PC-3 (cell line): ENCODE measurements around the gene WDR33. TPM values are rescaled to one million over a fixed set of nuclear protein-coding genes. Genes with fewer than 3 reads are reported as not detected.

ENCODE experiments used
- ATAC-seq: fragments of 200-7000 bp; cut with Tn5 transposase; 2 replicates; pipeline ENCODE4 v1.9.1; 2020; ENCODE audit warnings: mild to moderate bottlenecking, moderate library complexity
- BruUV-seq: library from RNA; stranded (reverse); fragments of 400-500 nt; replicated peaks from 2 replicates; lab custom pipeline; 2021; lab: Mats Ljungman, UMichigan
- CTCF ChIA-PET: fragments of 300-600 bp; sonication (Branson Sonifier 250); formaldehyde crosslinking; loops from one replicate; lab custom pipeline; 2022; ENCODE audit warnings: antibody characterized with exemption; lab: Charles Lee
- POLR2A ChIA-PET: fragments of 300-600 bp; sonication (Branson Sonifier 250); formaldehyde crosslinking; loops from one replicate; lab custom pipeline; 2022; ENCODE audit warnings: antibody characterized with exemption; ENCODE audit not compliant: unreplicated experiment; lab: Charles Lee
- DNase-seq: peaks from one replicate; pipeline ENCODE4 v3.0.0-alpha.2; 2015
- H2AFZ ChIP-seq: fragments of 300-600 bp; sonication (generic); 2 replicates; pipeline ENCODE4 v1.6.0; 2016; ENCODE audit warnings: antibody characterized with exemption, low read length
- H3F3A ChIP-seq: fragments of 300-600 bp; sonication (generic); one replicate; pipeline ENCODE4 v1.6.0; 2017; ENCODE audit warnings: antibody characterized with exemption, low read length, control low read depth, mild to moderate bottlenecking; ENCODE audit not compliant: unreplicated experiment
- H3K27ac ChIP-seq: fragments of 300-600 bp; sonication (generic); 2 replicates; pipeline ENCODE4 v1.5.1; 2016; ENCODE audit warnings: mild to moderate bottlenecking, low read length
- H3K27me3 ChIP-seq: fragments of 300-600 bp; sonication (generic); 2 replicates; pipeline ENCODE4 v1.6.1; 2016; ENCODE audit warnings: low read length, mixed read lengths
- H3K36me3 ChIP-seq: fragments of 300-600 bp; sonication (generic); 2 replicates; pipeline ENCODE4 v1.6.1; 2016; ENCODE audit warnings: low read depth, mixed run types, low read length, mixed read lengths
- H3K4me1 ChIP-seq: fragments of 300-600 bp; sonication (generic); 2 replicates; pipeline ENCODE4 v1.5.1; 2016; ENCODE audit warnings: low read length; ENCODE audit not compliant: insufficient read depth
- H3K4me2 ChIP-seq: fragments of 300-600 bp; sonication (generic); 2 replicates; pipeline ENCODE4 v1.6.0; 2016; ENCODE audit warnings: low read length
- H3K4me3 ChIP-seq: fragments of 300-600 bp; sonication (generic); 2 replicates; pipeline ENCODE4 v1.5.1; 2016; ENCODE audit warnings: mild to moderate bottlenecking, low read length, mixed read lengths
- H3K79me2 ChIP-seq: fragments of 300-600 bp; sonication (generic); 2 replicates; pipeline ENCODE4 v1.6.1; 2017; ENCODE audit warnings: low read length, mixed read lengths
- H3K9ac ChIP-seq: fragments of 300-600 bp; sonication (generic); 2 replicates; pipeline ENCODE4 v1.6.0; 2016; ENCODE audit warnings: mild to moderate bottlenecking, low read length
- H3K9me2 ChIP-seq: fragments of 300-600 bp; sonication (generic); replicated peaks from 2 replicates; pipeline ENCODE4 v1.6.1; 2016; ENCODE audit warnings: mixed run types, low read length, mixed read lengths
- H3K9me3 ChIP-seq: fragments of 300-600 bp; sonication (generic); 2 replicates; pipeline ENCODE4 v1.6.1; 2016; ENCODE audit warnings: low read length, mixed read lengths
- H4K20me1 ChIP-seq: fragments of 300-600 bp; sonication (generic); 2 replicates; pipeline ENCODE4 v1.6.1; 2016; ENCODE audit warnings: low read length, mixed read lengths
- EZH2 ChIP-seq: fragments of 300-600 bp; sonication (generic); IDR thresholded peaks from one replicate; pipeline ENCODE4 v1.6.1; 2017; ENCODE audit warnings: antibody characterized with exemption, mild to moderate bottlenecking, low read length; ENCODE audit not compliant: unreplicated experiment
- EZH2phosphoT487 ChIP-seq: fragments of 300-600 bp; sonication (generic); IDR thresholded peaks from 2 replicates; pipeline ENCODE4 v1.6.1; 2018; ENCODE audit warnings: mild to moderate bottlenecking, antibody characterized with exemption, low read length, borderline replicate concordance
- intact Hi-C: fragments of 100-400 bp; cut with micrococcal nuclease; formaldehyde crosslinking; loops from 2 replicates; pipeline ENCODE4 v1.9.0; 2023
- total RNA-seq: library from RNA; depleted of rRNA; stranded (reverse); fragments of >200 nt; gene quantifications from 2 replicates; pipeline ENCODE4 v1.2.3, GENCODE V29; 2014
- TF ChIP-seq, protein P1 (sequence below): fragments of 300-600 bp; sonication (generic); conservative IDR thresholded peaks from 2 replicates; pipeline ENCODE4 v1.5.1; 2017; ENCODE audit warnings: antibody characterized with exemption, low read depth, mild to moderate bottlenecking, low read length

WDR33 gene
- total RNA-seq, 1 experiment from 2014 or later, result 31.7 TPM

DNA sequence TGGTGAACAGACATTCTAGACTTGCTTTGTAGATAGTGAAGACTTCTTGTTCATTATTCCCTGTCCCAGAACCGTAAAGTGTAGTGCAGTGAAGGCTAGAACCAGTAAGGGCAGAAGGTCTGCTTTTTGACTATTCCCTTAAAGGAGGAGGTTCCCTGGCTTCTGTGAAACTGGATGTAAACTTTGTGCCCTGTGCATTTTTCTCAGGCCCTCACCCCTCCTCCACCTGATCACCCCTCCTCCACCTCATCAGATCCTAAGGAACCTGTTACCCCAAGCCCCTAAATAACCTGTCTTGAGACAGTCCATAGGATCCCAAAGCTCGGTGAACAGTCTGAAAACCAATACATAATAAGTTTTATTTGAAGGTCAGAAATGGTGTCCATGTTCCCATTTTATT, 75.9 kb downstream of the WDR33 start:
- no peaks in the 10 kb centered on the region for H3F3A ChIP-seq
- intact Hi-C loops, result no loop called here
- BruUV-seq, result no TSS peak

DNA sequence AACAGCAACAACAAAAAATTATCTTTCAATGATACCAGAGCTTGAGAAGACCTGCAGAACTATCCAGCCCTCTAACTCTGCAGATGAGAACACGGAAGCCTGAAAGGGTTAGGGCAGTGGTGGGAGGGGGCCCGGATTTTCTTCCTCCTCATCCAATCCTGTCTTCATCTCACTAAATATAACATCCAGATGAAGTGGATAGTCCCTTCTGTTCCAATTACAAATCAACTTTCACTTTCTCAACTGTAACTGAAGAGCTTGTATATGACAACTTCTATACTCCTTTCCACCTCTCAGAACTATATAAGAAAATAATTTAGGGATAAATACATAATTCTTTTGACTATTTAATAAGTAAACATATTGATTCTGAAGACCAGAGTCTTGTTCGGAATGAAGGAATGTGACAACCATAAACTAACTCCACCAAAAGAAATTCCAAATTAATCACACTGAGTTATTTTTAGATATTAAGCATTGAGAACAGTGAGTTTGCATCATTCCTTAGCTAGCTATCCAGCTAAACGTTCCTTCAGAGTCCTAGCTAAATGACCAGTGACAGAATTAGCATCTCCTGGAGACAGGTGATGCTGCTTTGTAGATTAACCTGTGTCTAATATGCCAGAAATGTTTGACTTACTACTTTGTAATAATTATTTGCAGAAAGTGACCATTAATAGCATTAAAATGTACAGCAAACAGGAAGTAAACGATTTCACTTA, 77.0 kb downstream of the WDR33 start:
- DNase-seq (no peak), ATAC-seq (no peak)
- no peaks in the 10 kb centered on the region for H3K9me3 ChIP-seq
- TF ChIP-seq, protein P1, sequence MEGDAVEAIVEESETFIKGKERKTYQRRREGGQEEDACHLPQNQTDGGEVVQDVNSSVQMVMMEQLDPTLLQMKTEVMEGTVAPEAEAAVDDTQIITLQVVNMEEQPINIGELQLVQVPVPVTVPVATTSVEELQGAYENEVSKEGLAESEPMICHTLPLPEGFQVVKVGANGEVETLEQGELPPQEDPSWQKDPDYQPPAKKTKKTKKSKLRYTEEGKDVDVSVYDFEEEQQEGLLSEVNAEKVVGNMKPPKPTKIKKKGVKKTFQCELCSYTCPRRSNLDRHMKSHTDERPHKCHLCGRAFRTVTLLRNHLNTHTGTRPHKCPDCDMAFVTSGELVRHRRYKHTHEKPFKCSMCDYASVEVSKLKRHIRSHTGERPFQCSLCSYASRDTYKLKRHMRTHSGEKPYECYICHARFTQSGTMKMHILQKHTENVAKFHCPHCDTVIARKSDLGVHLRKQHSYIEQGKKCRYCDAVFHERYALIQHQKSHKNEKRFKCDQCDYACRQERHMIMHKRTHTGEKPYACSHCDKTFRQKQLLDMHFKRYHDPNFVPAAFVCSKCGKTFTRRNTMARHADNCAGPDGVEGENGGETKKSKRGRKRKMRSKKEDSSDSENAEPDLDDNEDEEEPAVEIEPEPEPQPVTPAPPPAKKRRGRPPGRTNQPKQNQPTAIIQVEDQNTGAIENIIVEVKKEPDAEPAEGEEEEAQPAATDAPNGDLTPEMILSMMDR, result no peak
- TF ChIP-seq EZH2 (no peak), EZH2phosphoT487 (no peak)
- no peaks in the 10 kb centered on the region for H3K79me2 ChIP-seq
- BruUV-seq, result no TSS peak
- no peaks in the 10 kb centered on the region for H3F3A ChIP-seq
- no peak overlapping the region for H3K9ac ChIP-seq
- no peaks in the 10 kb centered on the region for H3K4me1 ChIP-seq
- no peaks in the 10 kb centered on the region for H4K20me1 ChIP-seq
- intact Hi-C loops, result no loop called here
- H3K27me3 ChIP-seq, result no peaks in the 10 kb centered on the region
- POLR2A ChIA-PET, result no interaction called here
- peaks cover 6% of the 10 kb centered on the region; the same call in 1 of the 2 replicates for H3K36me3 ChIP-seq
- no peak overlapping the region for H2AFZ ChIP-seq
- no peak overlapping the region for H3K27ac ChIP-seq
- CTCF ChIA-PET, result no interaction called here
- H3K4me3 ChIP-seq, result no peak overlapping the region
- H3K9me2 ChIP-seq, result no peaks in the 10 kb centered on the region
- no peak overlapping the region for H3K4me2 ChIP-seq

More for the DNA sequence above, 75.9 kb downstream of the WDR33 start:
- H3K79me2 ChIP-seq, result no peaks in the 10 kb centered on the region
- DNase-seq (no peak), ATAC-seq (no peak)
- H3K36me3 ChIP-seq, result peaks cover 6% of the 10 kb centered on the region; the same call in 1 of the 2 replicates
- H3K27ac ChIP-seq, result no peak overlapping the region
- no peaks in the 10 kb centered on the region for H3K9me3 ChIP-seq
- no peak for TF ChIP-seq EZH2phosphoT487
- TF ChIP-seq, protein P1, result no peak
- POLR2A ChIA-PET, result no interaction called here
- no peak overlapping the region for H2AFZ ChIP-seq
- no peak overlapping the region for H3K9ac ChIP-seq
- H3K9me2 ChIP-seq, result no peaks in the 10 kb centered on the region
- no peaks in the 10 kb centered on the region for H3K4me1 ChIP-seq
- H3K4me3 ChIP-seq, result no peak overlapping the region
- H4K20me1 ChIP-seq, result no peaks in the 10 kb centered on the region
- H3K4me2 ChIP-seq, result no peak overlapping the region
- H3K27me3 ChIP-seq, result no peaks in the 10 kb centered on the region
- CTCF ChIA-PET, result no interaction called here

DNA sequence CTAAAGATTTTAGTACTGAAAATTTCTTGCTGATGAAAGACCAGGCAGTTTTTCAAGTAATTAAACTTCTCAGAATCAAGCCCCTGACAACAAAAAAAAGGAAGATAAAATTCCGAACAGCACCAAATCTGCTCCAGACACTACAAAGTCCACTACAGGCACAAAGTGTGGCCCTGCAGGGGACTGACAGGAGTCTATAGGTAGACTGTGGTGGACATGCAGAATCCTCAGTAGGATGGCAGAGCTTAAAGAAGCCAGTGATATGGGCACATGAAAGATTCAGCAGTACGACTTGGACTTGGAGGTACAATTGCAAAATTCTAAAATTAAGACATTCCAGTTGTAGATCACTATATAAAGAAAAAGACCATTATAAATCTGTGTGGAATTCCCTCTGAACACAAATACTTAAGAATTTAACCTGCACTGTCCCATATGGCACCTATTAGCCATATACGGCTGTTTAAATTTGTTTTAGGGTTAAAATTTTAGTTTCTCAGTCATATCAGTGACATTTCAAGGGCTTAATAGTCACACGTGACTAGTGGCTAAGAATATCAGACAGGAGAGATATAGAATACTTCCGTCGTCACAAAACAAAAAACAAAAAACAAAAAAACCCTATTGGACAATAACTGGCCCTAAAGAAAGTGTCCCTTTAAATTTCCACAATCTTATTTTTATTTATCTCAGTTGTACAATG, 77.7 kb downstream of the WDR33 start:
- intact Hi-C loops, result no loop called here
- Histone ChIP-seq H3F3A (no peaks in the 10 kb centered on the region), H3K27me3 (no peaks in the 10 kb centered on the region), H3K79me2 (no peaks in the 10 kb centered on the region), H3K4me3 (no peak overlapping the region), H3K27ac (no peak overlapping the region), H3K9ac (no peak overlapping the region), H2AFZ (no peak overlapping the region), H4K20me1 (no peaks in the 10 kb centered on the region), H3K4me2 (no peak overlapping the region), H3K4me1 (no peaks in the 10 kb centered on the region), H3K36me3 (peaks cover 6% of the 10 kb centered on the region; the same call in 1 of the 2 replicates), H3K9me2 (no peaks in the 10 kb centered on the region), H3K9me3 (no peaks in the 10 kb centered on the region)
- CTCF ChIA-PET, result no interaction called here
- ATAC-seq (no peak), DNase-seq (no peak)
- POLR2A ChIA-PET, result no interaction called here
- no peak for TF ChIP-seq EZH2
- no TSS peak for BruUV-seq
